ENCODE measurements around the gene GLYATL1B. TPM values are rescaled to one million over a fixed set of nuclear protein-coding genes. Genes with fewer than 3 reads are reported as not detected.

Gene GLYATL1B
- total RNA-seq, 1 experiment from 2014 or later = not detected

Other genes starting within 250 kb of the GLYATL1B start
- gene GLYATL2, start 241.6 kb upstream of the GLYATL1B start, total RNA-seq (2022) = 0.91 and 1.3 TPM in 2 replicates
- not detected in 2 replicates for gene GLYATL1, start 146.8 kb upstream of the GLYATL1B start, total RNA-seq (2022)
- 35.5 and 39.5 TPM in 2 replicates for gene FAM111B, start 20.9 kb downstream of the GLYATL1B start, total RNA-seq (2022)
- gene FAM111A, start 56.5 kb downstream of the GLYATL1B start, total RNA-seq (2022) = 87.9 and 91.6 TPM in 2 replicates
- 56.7 and 65.8 TPM in 2 replicates for gene DTX4, start 85.8 kb downstream of the GLYATL1B start, total RNA-seq (2022)
- gene MPEG1, start 126.6 kb downstream of the GLYATL1B start, total RNA-seq (2022) = not detected in 2 replicates